A549 (cell line): Measurements from ENCODE around the gene CARNS1. TPM values are rescaled to one million over a fixed set of nuclear protein-coding genes. Genes with fewer than 3 reads are reported as not detected.

Source experiments
- ATAC-seq, 2 experiments: fragments of 200-7000 bp in 1 of 2; fragments of >200 bp in 1 of 2; cut with Nextera tagmentation in 1 of 2; cut with Tn5 transposase in 1 of 2; 3 replicates each; pipeline versions ENCODE4 v1.8.0 to v1.9.1; 2018 to 2020; ENCODE audit warnings: mild to moderate bottlenecking in 1 of 2, moderate library complexity in 1 of 2
- CTCF ChIA-PET: fragments of 300-600 bp; sonication (Branson Sonifier 250); formaldehyde crosslinking; extraction: SDS; loops from one replicate; lab custom pipeline; 2021; ENCODE audit warnings: antibody characterized with exemption, inconsistent platforms; lab: Yijun Ruan, JAX
- POLR2A ChIA-PET: fragments of 350-600 bp; formaldehyde crosslinking; extraction: SDS; loops from one replicate; lab custom pipeline; 2021; ENCODE audit warnings: antibody characterized with exemption, inconsistent platforms; lab: Yijun Ruan, JAX
- DNase-seq, 2 experiments: peaks; one replicate each; pipeline versions ENCODE4 v3.0.0 to v3.0.0-alpha.2; 2011 to 2016; ENCODE audit warnings: low read depth in 1 of 2, low spot score in 1 of 2
- FAIRE-seq: peaks from 2 replicates; lab custom pipeline; 2011; peaks lifted over from hg19 to GRCh38; lab: Jason Lieb, UNC
- H3K27ac ChIP-seq, 2 experiments: fragments of >200 bp; sonication (Bioruptor Twin); formaldehyde crosslinking; 3 replicates each; pipeline ENCODE4 v1.5.1; 2016 to 2017
- H3K4me1 ChIP-seq: fragments of >200 bp; sonication (Bioruptor Twin); formaldehyde crosslinking; 3 replicates; pipeline ENCODE4 v1.6.1; 2016
- H3K4me2 ChIP-seq: fragments of >200 bp; sonication (Bioruptor Twin); formaldehyde crosslinking; 3 replicates; pipeline ENCODE4 v1.6.1; 2016
- H3K4me3 ChIP-seq: fragments of >200 bp; sonication (Bioruptor Twin); formaldehyde crosslinking; 3 replicates; pipeline ENCODE4 v1.5.1; 2016
- H3K9me3 ChIP-seq: fragments of >200 bp; sonication (Bioruptor Twin); formaldehyde crosslinking; 3 replicates; pipeline ENCODE4 v1.6.1; 2016
- BHLHE40 ChIP-seq: IDR thresholded peaks from 2 replicates; pipeline ENCODE4 v1.6.1; 2012; ENCODE audit warnings: low read depth, low read length, inconsistent platforms
- CBX8 ChIP-seq: fragments of 200-600 bp; sonication (generic); IDR thresholded peaks from 2 replicates; pipeline ENCODE4 v1.6.1; 2016
- EHMT2 ChIP-seq: fragments of 200-600 bp; sonication (generic); IDR thresholded peaks from 2 replicates; pipeline ENCODE4 v1.6.1; 2016; ENCODE audit warnings: antibody characterized with exemption, low read depth, mild to moderate bottlenecking, moderate library complexity
- EP300 ChIP-seq, 2 experiments: fragments of >200 bp; sonication (Bioruptor Twin); formaldehyde crosslinking; IDR thresholded peaks; 2 replicates in 1 of 2; 3 replicates in 1 of 2; pipeline ENCODE4 v1.6.1; 2016 to 2017
- GATA3 ChIP-seq: IDR thresholded peaks from 2 replicates; pipeline ENCODE4 v1.6.1; 2012; ENCODE audit warnings: borderline replicate concordance
- HDAC2 ChIP-seq: fragments of 200-600 bp; sonication (generic); IDR thresholded peaks from 2 replicates; pipeline ENCODE4 v1.6.1; 2016
- HEYL ChIP-seq: fragments of 250-450 bp; sonication (Bioruptor Pico); IDR thresholded peaks from 2 replicates; pipeline ENCODE4 v1.8.0; 2021; ENCODE audit warnings: mild to moderate bottlenecking, moderate library complexity
- HOXA7 ChIP-seq: fragments of 250-450 bp; sonication (Bioruptor Pico); IDR thresholded peaks from 2 replicates; pipeline ENCODE4 v1.5.0; 2020; ENCODE audit warnings: mild to moderate bottlenecking, moderate library complexity
- HOXB13 ChIP-seq: fragments of 250-450 bp; sonication (Bioruptor Pico); IDR thresholded peaks from 2 replicates; pipeline ENCODE4 v1.5.0; 2020; ENCODE audit warnings: low read depth, mild to moderate bottlenecking, moderate library complexity
- JUNB ChIP-seq: fragments of >200 bp; sonication (Bioruptor Twin); formaldehyde crosslinking; IDR thresholded peaks from 2 replicates; pipeline ENCODE4 v1.6.1; 2016
- KDM5A ChIP-seq: fragments of 200-600 bp; sonication (generic); IDR thresholded peaks from 2 replicates; pipeline ENCODE4 v1.6.1; 2016; ENCODE audit warnings: antibody characterized with exemption, mild to moderate bottlenecking
- MAZ ChIP-seq: fragments of 150-350 bp; IDR thresholded peaks from 2 replicates; pipeline ENCODE4 v1.6.1; 2014; ENCODE audit warnings: antibody characterized with exemption, low read depth, low read length, borderline replicate concordance
- NPAS2 ChIP-seq: fragments of 250-450 bp; sonication (Bioruptor Pico); IDR thresholded peaks from 2 replicates; pipeline ENCODE4 v1.8.0; 2022; ENCODE audit warnings: mild to moderate bottlenecking, moderate library complexity, borderline replicate concordance
- PHF8 ChIP-seq: fragments of 200-600 bp; sonication (generic); IDR thresholded peaks from 2 replicates; pipeline ENCODE4 v1.6.1; 2016; ENCODE audit warnings: low read depth, mild to moderate bottlenecking, antibody characterized with exemption, moderate library complexity, borderline replicate concordance
- POLR2AphosphoS2 ChIP-seq: conservative IDR thresholded peaks from 2 replicates; pipeline ENCODE4 v1.6.1; 2012; ENCODE audit warnings: low read length, improper control_type of control experiment, inconsistent platforms
- RCOR1 ChIP-seq: fragments of 150-350 bp; IDR thresholded peaks from 2 replicates; pipeline ENCODE4 v1.6.1; 2014; ENCODE audit warnings: antibody characterized with exemption, low read length, low read depth
- RFX5 ChIP-seq: fragments of 450-650 bp; IDR thresholded peaks from 2 replicates; pipeline ENCODE4 v1.7.1; 2014; ENCODE audit warnings: antibody characterized with exemption, mild to moderate bottlenecking, moderate library complexity
- SMC3 ChIP-seq: fragments of >200 bp; sonication (Bioruptor Twin); formaldehyde crosslinking; IDR thresholded peaks from 3 replicates; pipeline ENCODE4 v1.6.1; 2018; ENCODE audit warnings: inconsistent platforms
- TFCP2L1 ChIP-seq: fragments of 250-450 bp; sonication (Bioruptor Pico); IDR thresholded peaks from 2 replicates; pipeline ENCODE4 v1.5.0; 2021; ENCODE audit warnings: mild to moderate bottlenecking
- TP53 ChIP-seq: fragments of 250-450 bp; sonication (Bioruptor Pico); IDR thresholded peaks from 2 replicates; pipeline ENCODE4 v1.5.0; 2021; ENCODE audit warnings: mild to moderate bottlenecking, moderate library complexity
- ZFP36 ChIP-seq: fragments of 450-650 bp; IDR thresholded peaks from 2 replicates; pipeline ENCODE4 v1.6.1; 2014; ENCODE audit warnings: borderline replicate concordance; ENCODE audit not compliant: partially characterized antibody
- ZSCAN20 ChIP-seq: fragments of 250-450 bp; sonication (Bioruptor Pico); IDR thresholded peaks from 2 replicates; pipeline ENCODE4 v1.8.0; 2022; ENCODE audit warnings: mild to moderate bottlenecking, moderate library complexity
- WGBS: methylation state at CpG from one replicate; pipeline ENCODE4 v1.1.6; 2017; ENCODE audit errors: missing lambda C conversion rate; 5-methylcytosine and 5-hydroxymethylcytosine counted together
- polyA plus RNA-seq, 4 experiments: library from polyadenylated mRNA; depleted of rRNA in 3 of 4; stranded (reverse); fragments of >200 nt; fragmentation: RNase III in 1 of 4; extraction: RNeasy Plus Mini Kit Qiagen cat#74134 plus additional on column Dnase treatment in 1 of 4; gene quantifications; 2 replicates in 3 of 4; 3 replicates in 1 of 4; pipeline ENCODE4 v1.2.3, GENCODE V29; 2011 to 2017
- TF ChIP-seq, protein P1 (sequence below): fragments of 150-350 bp; IDR thresholded peaks from 2 replicates; pipeline ENCODE4 v1.6.1; 2014; ENCODE audit warnings: low read depth, mild to moderate bottlenecking, low read length
- TF ChIP-seq, protein P2 (sequence below): fragments of 250-450 bp; sonication (Bioruptor Pico); IDR thresholded peaks from 2 replicates; pipeline ENCODE4 v1.5.0; 2021; ENCODE audit warnings: mild to moderate bottlenecking, moderate library complexity, borderline replicate concordance
- TF ChIP-seq, protein P3 (sequence below): IDR thresholded peaks from 2 replicates; pipeline ENCODE4 v1.6.1; 2012
- TF ChIP-seq, protein P4 (sequence below): fragments of 200-600 bp; sonication (generic); IDR thresholded peaks from 2 replicates; pipeline ENCODE4 v1.6.1; 2016; ENCODE audit warnings: antibody characterized with exemption, mild to moderate bottlenecking, moderate library complexity

The CARNS1 gene
- polyA plus RNA-seq, 2 of the 4 experiments (the other 2 are of a cell fraction): 0.08 to 0.10 TPM

DNA sequence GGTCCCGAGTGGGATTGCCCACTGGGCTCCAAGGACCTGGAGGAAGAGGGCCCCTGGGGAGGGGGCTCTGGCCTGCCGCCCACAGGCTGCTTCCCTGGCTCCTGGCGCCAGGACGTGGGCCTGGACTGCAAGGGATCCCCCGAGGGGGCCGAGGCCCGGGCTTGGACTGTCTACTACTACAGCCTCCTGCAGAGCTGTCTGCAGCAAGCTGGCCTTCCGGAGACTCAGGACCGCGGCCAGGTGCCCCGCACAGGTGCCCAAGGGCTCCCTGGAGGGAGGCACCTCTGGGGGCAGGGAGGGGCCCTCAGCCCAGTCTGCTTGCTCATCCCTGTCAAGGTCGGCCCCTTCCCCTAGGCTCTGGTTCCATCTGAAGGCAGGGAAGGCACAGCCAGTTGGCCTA is 1.9 kb downstream of the CARNS1 start:
- no peak overlapping the region for H3K4me2 ChIP-seq
- ChIA-PET CTCF (interaction anchor here (0.9 to 4.2 kb wide), 5 partner anchors 9 to 66 kb away, joined by 3 to 30 read pairs (median 4); partner anchors contain the start of genes PPP1CA and TBC1D10C), POLR2A (no interaction called here)
- no peaks in the 10 kb centered on the region for H3K9me3 ChIP-seq
- no peak for TF ChIP-seq BHLHE40
- TF ChIP-seq, protein P1, sequence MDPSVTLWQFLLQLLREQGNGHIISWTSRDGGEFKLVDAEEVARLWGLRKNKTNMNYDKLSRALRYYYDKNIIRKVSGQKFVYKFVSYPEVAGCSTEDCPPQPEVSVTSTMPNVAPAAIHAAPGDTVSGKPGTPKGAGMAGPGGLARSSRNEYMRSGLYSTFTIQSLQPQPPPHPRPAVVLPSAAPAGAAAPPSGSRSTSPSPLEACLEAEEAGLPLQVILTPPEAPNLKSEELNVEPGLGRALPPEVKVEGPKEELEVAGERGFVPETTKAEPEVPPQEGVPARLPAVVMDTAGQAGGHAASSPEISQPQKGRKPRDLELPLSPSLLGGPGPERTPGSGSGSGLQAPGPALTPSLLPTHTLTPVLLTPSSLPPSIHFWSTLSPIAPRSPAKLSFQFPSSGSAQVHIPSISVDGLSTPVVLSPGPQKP: no peak
- TF ChIP-seq PHF8: no peak
- TF ChIP-seq, protein P2, sequence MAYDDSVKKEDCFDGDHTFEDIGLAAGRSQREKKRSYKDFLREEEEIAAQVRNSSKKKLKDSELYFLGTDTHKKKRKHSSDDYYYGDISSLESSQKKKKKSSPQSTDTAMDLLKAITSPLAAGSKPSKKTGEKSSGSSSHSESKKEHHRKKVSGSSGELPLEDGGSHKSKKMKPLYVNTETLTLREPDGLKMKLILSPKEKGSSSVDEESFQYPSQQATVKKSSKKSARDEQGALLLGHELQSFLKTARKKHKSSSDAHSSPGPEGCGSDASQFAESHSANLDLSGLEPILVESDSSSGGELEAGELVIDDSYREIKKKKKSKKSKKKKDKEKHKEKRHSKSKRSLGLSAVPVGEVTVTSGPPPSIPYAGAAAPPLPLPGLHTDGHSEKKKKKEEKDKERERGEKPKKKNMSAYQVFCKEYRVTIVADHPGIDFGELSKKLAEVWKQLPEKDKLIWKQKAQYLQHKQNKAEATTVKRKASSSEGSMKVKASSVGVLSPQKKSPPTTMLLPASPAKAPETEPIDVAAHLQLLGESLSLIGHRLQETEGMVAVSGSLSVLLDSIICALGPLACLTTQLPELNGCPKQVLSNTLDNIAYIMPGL (CRISPR knock-in tag): no peak
- no peak for TF ChIP-seq SMC3
- no peak for TF ChIP-seq NPAS2 (CRISPR knock-in tag)
- no peak for TF ChIP-seq POLR2AphosphoS2
- TF ChIP-seq, protein P3, sequence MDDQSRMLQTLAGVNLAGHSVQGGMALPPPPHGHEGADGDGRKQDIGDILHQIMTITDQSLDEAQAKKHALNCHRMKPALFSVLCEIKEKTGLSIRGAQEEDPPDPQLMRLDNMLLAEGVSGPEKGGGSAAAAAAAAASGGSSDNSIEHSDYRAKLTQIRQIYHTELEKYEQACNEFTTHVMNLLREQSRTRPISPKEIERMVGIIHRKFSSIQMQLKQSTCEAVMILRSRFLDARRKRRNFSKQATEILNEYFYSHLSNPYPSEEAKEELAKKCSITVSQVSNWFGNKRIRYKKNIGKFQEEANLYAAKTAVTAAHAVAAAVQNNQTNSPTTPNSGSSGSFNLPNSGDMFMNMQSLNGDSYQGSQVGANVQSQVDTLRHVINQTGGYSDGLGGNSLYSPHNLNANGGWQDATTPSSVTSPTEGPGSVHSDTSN: no peak
- no peak for TF ChIP-seq HOXB13 (CRISPR knock-in tag)
- TF ChIP-seq TP53 (CRISPR knock-in tag): no peak
- no peak for TF ChIP-seq CBX8
- no peak for TF ChIP-seq ZFP36
- no peak for TF ChIP-seq EHMT2
- TF ChIP-seq ZSCAN20: no peak
- no peak for TF ChIP-seq MAZ
- TF ChIP-seq GATA3: no peak
- no peak overlapping the region for H3K27ac ChIP-seq
- DNase-seq (no peak), FAIRE-seq (no peak), ATAC-seq (no peak)
- H3K4me3 ChIP-seq: no peak overlapping the region
- WGBS: 100% methylated on average over 1 of the region's 12 CpGs
- peaks cover 39% of the 10 kb centered on the region for H3K4me1 ChIP-seq

DNA sequence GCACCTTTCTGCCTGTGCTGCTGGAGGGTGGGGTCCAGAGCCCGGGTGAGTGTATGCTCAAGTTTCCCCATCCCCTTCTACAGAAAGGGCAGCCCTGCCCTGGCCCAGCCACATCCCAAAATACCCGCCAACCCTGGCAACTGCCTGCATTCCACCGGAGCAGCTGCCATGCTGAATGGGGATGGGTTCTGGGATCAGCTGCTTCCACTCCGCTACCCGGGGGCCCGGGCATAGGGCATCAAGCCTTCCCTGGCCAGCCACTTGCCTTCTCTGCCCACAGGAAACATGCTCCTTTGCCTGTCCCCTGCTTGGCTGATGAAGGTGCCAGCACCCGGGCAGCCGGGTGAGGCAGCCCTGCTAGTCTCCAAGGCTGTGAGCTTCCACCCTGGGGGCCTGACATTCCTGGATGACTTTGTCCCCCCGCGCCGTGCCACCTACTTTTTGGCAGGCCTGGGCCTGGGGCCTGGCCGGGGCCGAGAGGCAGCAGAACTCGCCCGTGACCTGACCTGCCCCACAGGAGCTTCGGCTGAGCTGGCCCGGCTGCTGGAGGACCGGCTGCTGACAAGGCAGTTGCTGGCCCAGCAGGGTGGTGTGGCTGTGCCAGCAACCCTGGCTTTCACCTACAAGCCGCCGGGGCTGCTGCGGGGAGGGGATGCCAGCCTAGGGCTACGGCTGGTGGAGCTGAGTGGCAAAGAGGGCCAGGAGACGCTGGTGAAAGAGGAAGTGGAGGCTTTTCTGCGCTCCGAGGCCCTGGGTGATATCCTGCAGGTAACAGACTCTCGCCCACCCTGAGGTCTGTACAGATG is 3.2 kb downstream of the CARNS1 start:
- POLR2A ChIA-PET: interaction anchor here (1.8 kb wide), 1 partner anchor 17 kb away, joined by 8 read pairs; the partner anchor contains the start of gene PPP1CA
- TF ChIP-seq, protein P4, sequence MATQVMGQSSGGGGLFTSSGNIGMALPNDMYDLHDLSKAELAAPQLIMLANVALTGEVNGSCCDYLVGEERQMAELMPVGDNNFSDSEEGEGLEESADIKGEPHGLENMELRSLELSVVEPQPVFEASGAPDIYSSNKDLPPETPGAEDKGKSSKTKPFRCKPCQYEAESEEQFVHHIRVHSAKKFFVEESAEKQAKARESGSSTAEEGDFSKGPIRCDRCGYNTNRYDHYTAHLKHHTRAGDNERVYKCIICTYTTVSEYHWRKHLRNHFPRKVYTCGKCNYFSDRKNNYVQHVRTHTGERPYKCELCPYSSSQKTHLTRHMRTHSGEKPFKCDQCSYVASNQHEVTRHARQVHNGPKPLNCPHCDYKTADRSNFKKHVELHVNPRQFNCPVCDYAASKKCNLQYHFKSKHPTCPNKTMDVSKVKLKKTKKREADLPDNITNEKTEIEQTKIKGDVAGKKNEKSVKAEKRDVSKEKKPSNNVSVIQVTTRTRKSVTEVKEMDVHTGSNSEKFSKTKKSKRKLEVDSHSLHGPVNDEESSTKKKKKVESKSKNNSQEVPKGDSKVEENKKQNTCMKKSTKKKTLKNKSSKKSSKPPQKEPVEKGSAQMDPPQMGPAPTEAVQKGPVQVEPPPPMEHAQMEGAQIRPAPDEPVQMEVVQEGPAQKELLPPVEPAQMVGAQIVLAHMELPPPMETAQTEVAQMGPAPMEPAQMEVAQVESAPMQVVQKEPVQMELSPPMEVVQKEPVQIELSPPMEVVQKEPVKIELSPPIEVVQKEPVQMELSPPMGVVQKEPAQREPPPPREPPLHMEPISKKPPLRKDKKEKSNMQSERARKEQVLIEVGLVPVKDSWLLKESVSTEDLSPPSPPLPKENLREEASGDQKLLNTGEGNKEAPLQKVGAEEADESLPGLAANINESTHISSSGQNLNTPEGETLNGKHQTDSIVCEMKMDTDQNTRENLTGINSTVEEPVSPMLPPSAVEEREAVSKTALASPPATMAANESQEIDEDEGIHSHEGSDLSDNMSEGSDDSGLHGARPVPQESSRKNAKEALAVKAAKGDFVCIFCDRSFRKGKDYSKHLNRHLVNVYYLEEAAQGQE: no peak
- no peak for TF ChIP-seq ZFP36
- TF ChIP-seq GATA3: no peak
- TF ChIP-seq TFCP2L1: no peak
- TF ChIP-seq HEYL: no peak
- TF ChIP-seq HDAC2: no peak
- no peak for TF ChIP-seq HOXA7
- no peak for TF ChIP-seq BHLHE40
- TF ChIP-seq EP300 (IDR thresholded peaks at IDR 0.05): no peak
- TF ChIP-seq RFX5: no peak
- no peak for TF ChIP-seq RCOR1
- TF ChIP-seq JUNB: no peak
- no peak for TF ChIP-seq KDM5A
- H3K9me3 ChIP-seq: no peaks in the 10 kb centered on the region
- CTCF ChIA-PET: interaction anchor here (0.9 to 4.2 kb wide), 7 partner anchors 10 to 87 kb away, joined by 3 to 30 read pairs (median 4); partner anchors contain the start of genes PPP1CA and TBC1D10C
- no peak overlapping the region for H3K27ac ChIP-seq
- no peak overlapping the region for H3K4me3 ChIP-seq
- WGBS: 76% methylated on average over 18 of the region's 26 CpGs
- no peak for ATAC-seq
- H3K4me2 ChIP-seq: no peak overlapping the region
- H3K4me1 ChIP-seq: peaks cover 37% of the 10 kb centered on the region
- FAIRE-seq: no peak
- DNase-seq: no peak
